Sciatic nerve (tissue), 2 donors: ENCODE results near the gene NPAS3. TPM values are rescaled to one million over a fixed set of nuclear protein-coding genes. Genes with fewer than 3 reads are reported as not detected.

Source experiments
- ATAC-seq: fragments of 200-7000 bp; cut with Tn5 transposase; one replicate; pipeline ENCODE4 v1.9.1; 2020; ENCODE audit warnings: mild to moderate bottlenecking, moderate library complexity
- DNase-seq: peaks from one replicate; pipeline ENCODE4 v3.0.0-alpha.2; 2020; ENCODE audit warnings: low spot score
- intact Hi-C: fragments of 100-400 bp; cut with DNase I; formaldehyde crosslinking; loops from one replicate; pipeline ENCODE4 v1.14.2; 2022
- total RNA-seq: library from RNA; stranded (reverse); fragmentation: NEBNext Ultra II Directional; extraction: Animal tissue kit (Norgen Biotek cat#: 25700); gene quantifications from one replicate; pipeline ENCODE4 v1.2.1, GENCODE V29; 2021
- donor health status: DM: no; HTN: no; CAD: no.
- donor health status: DM: no; HTN: no; CAD: no.

The NPAS3 gene
- total RNA-seq, 1 donor from 2014 or later = 14.6 TPM

DNA sequence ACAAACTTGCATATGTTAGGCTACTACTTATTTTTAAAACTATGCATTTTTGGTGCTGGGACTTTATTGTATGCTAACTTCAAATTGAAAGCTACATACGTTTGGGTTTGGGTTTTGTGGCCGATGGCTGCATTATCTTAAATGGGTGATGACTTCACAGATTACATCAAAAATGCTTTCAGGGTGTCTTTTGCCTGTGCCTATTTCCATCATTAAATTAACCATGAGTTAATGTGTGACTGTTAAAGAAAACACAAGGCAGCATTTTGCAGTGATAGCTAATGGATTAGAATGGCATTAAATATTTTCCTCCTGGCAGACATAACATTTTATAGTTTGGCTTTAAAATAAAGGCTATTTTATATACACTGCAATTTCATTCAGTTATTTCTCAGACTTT, 659.9 kb downstream of the NPAS3 start:
- intact Hi-C loops = no loop called here
- DNase-seq = no peak
- no peak for ATAC-seq

DNA sequence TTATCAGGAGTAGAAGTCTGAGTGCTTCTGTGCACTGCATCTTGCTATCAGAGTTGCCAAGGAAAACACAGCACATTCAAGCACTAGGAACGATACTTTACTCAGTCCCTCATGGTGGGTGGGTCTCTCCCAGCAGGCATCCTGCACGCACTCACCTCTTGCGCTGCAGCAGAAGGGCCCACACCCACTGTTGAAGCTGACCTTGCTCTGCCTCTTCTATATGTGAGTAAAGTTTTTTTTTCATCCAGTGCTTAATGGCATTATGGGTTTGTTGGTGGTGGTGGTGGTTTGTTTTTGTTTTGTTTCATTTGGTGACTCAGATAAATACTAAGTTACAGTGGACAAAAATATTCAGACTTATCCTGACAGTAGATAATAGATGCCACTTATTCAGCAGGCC, 663.7 kb downstream of the NPAS3 start:
- no peak for DNase-seq
- intact Hi-C loops = no loop called here
- no peak for ATAC-seq

DNA sequence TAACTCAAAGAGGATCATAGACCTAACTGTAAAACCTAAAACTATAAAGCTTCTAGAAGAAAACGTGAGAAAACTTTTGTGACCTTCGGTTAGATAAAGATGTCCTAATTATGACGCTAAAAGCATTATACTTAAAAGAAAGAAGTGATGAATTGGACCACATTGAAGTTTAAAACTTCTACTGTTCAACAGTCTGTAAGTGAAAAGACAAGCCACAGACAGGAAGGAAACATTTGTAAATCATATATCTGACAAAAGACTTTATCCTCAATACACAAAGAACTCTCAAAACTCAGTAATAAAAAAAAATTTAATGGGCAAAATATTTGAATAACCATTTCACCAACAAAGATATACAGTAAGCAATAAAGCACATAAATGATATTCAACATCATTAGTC, 667.9 kb downstream of the NPAS3 start:
- DNase-seq (no peak), ATAC-seq (no peak)
- intact Hi-C loops = no loop called here

DNA sequence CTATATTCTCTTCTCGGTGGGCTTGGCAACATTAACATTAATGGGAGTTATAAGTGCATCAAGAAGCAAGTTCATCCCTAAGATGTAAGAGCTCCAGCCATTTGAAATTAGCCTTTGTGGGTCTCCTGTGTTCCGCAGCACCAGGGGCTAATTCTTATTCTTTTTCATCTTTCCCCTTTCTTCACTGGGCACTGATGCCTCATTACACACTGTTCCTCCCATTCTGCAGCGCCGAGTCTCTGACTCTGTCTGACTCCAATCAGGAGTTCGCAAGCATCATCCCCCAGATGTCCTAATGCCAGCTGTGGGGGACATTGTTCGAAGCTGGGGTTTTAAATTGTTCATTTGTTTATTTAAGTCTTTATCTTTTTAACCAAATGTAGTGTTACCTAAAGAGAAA, 670.9 kb downstream of the NPAS3 start:
- DNase-seq = no peak
- ATAC-seq = no peak
- intact Hi-C loops = no loop called here

DNA sequence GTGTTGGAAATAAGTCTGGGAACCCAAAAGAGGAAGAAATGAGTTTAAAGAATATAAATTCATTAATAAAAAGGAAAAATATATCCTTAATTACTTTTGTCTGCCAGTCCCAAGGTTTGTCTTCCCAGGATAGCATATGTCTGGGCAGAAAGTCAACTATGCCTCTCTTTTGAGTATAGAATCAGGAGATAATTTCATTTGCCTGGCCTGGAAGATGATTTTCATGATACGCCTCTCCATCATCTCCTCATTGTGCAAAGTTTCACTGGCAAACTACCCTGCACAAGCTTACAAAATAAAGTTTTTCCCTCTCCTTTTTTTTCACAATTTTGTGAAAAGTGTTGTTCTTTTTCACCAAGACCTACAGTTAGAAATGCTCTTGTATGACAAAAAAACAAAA, 671.4 kb downstream of the NPAS3 start:
- intact Hi-C loops = no loop called here
- ATAC-seq = no peak
- no peak for DNase-seq

DNA sequence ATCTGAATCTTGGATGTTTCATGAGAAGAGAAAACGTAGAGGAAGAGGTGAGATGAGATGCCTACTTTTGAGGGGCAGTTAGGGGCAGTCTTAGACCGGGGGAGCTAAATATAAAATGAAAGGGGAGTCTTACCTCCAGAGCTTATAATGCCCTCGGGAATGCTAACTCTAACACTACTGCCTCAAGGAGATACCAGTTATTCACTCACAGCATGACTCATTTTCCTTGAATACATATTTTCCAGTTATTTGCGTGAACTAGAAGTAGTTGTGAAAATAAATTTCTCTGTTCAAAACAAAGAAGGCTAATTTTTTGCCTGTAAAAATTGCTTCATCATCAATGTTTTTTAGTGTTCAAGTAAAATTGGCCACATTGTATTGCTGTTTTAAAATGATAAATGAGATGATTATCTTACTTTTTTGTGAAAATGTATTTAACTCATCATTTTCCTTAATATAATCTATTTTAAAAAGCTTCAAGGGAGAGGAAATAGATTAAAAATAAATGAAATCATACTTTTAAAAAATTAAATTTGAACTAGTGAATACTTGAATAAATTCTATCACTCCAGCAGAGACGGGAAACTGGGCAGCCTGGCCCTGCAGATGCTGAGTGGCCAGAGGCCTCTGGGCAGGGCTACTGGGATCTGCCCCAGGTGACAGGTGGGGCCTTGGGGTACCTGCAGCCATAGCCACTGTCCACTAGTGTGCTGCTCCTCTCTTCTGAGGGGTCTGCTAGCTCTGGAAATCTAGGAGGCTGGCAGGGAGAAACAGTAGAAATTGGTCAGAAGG, 672.9 kb downstream of the NPAS3 start:
- ATAC-seq = no peak
- no peak for DNase-seq
- intact Hi-C loops = no loop called here

DNA sequence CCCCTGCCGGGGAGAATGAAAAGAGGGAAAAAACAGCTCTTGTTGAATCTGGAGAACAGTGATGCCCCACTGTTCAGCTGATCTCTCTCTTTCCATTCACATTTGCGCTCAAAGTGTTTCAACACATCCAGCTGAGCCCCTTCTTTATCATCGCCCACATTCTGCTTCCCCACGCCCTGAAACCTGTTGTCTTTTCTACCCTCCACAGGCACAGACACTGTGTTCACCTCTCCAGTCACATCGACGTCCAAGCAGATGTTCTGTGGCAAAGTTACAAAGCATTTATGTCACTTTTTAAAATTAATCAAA, 673.5 kb downstream of the NPAS3 start:
- DNase-seq (no peak), ATAC-seq (no peak)
- intact Hi-C loops = no loop called here

DNA sequence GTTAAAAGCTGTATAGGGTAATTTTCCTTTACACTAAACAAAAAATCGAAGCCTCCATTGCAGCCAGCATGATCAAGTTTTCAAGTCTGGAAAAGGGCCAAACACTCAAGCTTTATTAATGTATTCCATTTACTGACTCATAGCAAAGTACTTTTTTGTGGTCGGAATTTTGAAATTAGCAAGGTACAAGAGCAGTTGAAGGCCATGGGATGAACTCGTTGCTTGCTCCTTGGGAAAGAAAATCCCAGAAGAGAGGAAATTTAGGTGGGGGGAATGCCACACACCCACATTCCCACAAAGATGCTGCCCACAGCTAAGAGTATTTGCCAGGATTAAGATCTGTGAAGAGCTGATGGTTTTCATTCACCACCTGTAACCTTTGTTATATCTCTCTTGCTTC, 678.5 kb downstream of the NPAS3 start:
- intact Hi-C loops = no loop called here
- ATAC-seq (no peak), DNase-seq (no peak)

DNA sequence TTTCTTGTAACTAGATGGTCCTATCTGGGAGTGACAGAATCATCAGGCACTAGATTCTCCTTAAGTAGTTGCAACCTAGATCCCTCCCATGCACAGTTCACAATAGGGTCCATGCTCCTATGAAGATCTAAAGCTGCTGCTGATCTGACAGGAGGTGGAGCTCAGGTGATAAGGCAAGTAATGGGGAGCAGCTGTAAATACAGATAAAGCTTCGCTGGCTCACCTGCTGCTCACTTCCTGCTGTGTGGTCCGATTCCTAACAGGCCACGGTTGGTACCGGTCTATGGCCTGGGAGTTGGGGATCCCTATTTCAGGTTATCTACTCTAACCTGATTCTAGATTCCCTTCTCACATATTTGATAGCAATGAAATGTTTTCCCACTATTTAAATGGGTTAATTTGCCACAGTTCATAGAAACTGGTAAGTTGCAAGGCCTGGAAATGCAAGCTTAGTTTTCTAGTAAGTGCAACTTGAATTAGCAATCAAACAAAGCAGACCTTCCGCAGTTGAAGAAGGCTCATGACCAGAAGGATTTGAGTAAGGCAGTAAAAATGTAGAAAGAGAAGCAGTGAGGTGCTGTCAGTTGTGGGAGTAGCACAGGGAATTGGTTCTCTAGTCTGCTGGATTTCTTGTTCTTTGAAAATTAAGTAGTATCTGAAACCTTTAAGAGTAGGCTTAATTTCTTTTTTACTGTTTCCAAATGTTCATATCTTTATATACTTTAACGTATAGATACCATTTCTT, 679.9 kb downstream of the NPAS3 start:
- intact Hi-C loops = no loop called here

DNA sequence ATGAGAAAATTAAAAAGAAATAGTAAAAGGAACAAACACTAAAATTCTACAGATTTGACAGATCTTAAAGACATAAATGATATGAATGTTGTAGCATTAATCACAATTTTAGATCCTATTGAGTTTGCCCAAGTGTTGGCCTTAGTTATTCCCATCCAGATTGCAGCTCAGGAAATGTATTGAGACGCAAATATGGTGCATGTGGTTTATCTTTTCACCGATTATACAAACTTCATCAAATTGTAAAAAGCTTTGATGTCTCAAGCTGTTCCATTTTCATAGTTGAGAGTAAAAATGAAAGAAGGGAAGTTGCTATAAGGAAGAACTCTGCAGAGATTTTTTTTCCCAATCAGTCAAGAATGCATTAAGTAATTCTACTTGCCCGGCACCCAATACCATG, 683.8 kb downstream of the NPAS3 start:
- intact Hi-C loops = no loop called here
- DNase-seq = no peak
- ATAC-seq = no peak

More for the DNA sequence above, 679.9 kb downstream of the NPAS3 start:
- no peak for ATAC-seq
- no peak for DNase-seq

DNA sequence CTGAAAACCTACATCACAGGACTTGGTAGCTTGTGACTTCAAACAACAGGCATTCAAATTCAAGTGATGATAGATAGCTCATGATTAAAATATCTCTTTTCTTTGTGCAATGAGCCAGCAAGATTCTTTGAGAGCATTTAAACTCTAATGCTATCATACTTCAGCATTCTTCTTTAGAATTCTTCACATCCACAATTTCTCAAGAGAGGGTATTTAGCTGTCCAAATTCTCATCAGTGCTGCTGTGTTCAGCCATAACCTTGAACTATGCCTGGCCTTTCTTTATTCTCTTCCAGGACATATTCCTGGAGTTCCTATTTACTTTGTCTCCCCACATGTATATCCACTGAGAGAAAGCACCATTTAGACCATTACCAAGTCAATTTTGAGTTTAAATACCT, 691.1 kb downstream of the NPAS3 start:
- intact Hi-C loops = no loop called here
- ATAC-seq = no peak

DNA sequence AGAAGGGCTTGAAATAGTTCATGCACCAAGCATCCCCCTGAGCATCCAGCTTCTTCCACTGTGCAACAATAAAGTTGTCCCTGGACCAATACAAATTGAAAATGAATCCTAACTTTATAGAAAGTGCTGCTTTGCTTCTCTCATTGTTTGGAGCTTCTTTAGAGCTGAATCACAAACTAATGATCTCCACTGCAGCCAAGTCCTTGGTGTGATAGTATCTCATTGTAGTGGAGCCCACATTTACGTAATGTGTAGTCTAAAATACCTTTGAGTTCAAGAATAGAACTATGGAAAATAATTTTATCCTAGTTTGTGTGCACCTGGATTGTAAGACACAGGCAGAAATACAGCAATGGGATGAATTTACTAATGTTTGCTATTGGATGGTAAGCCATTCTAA, 692.3 kb downstream of the NPAS3 start:
- ATAC-seq = no peak
- DNase-seq = no peak
- intact Hi-C loops = no loop called here

More for the DNA sequence above, 691.1 kb downstream of the NPAS3 start:
- no peak for DNase-seq

DNA sequence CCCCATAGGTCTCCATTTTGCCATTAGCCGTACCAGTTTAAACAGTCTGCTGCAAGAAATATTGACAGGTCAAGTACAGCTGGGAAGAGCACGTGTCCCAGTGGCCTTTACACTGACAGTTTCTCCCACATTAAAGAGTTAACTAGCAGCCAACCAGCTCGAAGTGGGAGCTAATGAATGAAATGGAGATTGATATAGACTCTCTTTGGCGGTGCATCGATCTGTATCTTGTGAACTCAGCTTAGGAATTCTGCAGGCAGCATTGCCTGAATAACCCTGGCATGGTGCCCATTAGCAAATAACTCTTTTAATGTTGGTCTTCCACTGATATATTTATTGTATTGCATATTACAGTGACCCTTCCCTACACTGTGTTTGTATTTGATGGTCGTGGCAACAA, 692.8 kb downstream of the NPAS3 start:
- intact Hi-C loops = no loop called here
- DNase-seq (no peak), ATAC-seq (no peak)

DNA sequence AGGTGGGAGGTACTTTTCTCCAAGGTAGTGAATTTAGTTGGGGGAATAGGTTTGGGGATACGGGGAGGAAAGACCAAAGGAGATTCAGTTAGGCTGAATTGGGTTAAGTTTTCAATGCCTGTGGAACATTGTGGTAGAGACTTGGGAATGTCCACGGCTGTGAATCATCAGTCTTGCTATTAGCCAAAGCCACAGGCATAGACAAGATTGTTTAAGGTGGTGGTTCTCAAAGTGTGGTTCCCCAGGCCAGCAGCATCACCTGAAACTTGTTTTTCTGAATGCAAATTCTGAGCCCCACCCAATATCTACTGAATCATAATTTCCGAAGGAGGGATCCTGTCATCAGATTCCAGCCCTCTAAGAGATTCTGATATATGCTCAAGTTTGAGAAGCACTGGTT, 696.0 kb downstream of the NPAS3 start:
- no peak for ATAC-seq
- DNase-seq = no peak
- intact Hi-C loops = no loop called here

DNA sequence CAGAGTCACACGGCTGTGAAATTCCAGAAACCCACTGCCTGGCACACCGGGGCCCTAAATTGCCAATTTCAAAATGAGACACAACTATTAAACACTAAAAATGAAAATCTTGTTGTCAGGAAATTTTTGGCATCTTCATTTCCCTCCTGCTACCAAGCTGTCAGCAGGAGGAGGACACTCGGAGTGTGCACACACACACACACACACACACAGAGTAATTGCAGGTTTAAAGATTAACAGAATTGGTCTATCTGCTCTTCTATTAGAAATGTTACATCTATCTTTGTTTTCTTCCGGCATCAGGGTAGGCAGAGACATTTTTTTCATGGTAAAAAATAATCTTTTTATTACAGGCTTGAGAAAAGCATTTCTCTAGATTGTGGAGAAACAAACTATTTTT, 698.0 kb downstream of the NPAS3 start:
- intact Hi-C loops = no loop called here
- ATAC-seq = no peak

DNA sequence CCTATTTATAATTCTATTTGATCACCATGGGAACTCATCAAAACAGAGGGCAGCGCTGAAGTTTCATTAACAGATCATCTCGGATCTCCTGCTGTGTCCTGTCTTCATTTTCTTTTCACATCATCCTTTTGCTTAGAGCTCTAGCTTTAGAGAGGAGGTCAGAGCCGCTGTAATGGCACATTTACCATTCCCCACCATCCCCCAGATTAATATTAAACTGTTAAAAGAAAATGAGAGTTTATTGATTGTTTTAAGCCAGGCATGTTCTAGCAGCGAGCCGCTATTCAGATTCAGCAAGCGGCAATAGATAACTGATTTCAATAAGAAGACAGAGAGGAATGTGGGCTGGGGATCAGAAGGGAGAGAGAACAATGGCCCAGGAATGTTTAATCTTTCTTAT, 703.4 kb downstream of the NPAS3 start:
- DNase-seq (no peak), ATAC-seq (no peak)
- intact Hi-C loops = no loop called here

More for the DNA sequence above, 698.0 kb downstream of the NPAS3 start:
- no peak for DNase-seq

DNA sequence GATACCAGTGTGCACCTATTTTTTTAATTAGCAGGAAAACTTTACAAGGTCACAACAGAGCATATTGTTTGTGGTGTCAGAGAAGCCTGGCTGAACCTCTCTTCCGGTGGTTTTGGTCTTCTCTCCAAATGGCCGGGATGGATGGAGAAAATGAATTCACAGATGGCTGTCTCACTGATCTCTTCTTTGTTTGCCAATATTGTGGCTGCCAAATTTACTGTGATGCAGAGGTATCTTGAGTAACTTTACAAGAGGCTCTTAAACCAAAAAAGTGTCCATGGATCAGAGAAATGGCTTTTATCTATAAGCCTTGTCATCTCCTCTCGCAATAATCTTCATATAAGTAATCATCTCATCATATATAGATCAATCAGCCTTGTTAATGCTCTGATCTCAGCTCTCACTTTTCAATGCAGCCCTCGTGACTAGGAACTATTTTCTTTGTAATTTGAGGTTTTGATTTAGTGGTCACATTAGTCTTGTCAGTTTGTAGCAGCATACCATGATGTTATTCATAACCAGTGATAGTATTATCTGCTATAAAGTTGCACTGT, 704.1 kb downstream of the NPAS3 start:
- no peak for DNase-seq
- intact Hi-C loops = no loop called here
- ATAC-seq = no peak

DNA sequence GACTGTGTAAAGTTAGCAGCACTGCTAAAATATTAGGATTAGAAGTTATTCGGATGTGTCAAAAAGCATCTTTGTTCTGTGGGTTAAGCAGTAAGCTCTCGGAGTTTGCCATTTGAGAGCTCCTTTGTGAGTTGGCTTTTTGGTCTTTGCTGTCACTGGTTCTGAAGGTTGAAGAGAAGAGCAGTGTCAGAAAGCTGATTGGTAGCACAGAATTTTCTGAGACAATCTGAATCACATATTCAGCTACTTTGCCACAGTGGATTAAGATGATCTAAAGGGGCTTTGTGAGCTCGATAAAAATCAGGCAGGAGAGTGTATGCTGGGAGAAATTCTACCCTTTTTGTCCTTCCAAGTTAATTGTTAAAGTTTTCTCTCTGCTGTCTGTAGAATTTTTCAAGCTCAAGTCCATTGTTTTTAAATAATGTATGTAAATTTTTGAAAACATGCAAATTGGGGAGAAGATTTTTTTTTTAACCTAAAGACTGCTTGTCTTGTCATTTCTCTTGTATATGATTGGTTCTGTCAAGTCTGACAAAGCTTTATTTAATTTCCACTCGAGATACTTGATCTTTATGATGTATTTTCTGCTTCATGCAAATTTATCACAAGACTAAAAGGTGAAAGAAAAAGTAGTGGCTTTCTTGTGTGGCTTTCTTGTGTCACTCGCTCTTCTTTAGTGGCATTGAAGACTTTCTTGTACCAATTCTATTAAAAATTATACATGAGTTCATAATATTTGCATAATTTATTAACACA, 704.9 kb downstream of the NPAS3 start:
- intact Hi-C loops = no loop called here
- ATAC-seq = no peak
- no peak for DNase-seq

DNA sequence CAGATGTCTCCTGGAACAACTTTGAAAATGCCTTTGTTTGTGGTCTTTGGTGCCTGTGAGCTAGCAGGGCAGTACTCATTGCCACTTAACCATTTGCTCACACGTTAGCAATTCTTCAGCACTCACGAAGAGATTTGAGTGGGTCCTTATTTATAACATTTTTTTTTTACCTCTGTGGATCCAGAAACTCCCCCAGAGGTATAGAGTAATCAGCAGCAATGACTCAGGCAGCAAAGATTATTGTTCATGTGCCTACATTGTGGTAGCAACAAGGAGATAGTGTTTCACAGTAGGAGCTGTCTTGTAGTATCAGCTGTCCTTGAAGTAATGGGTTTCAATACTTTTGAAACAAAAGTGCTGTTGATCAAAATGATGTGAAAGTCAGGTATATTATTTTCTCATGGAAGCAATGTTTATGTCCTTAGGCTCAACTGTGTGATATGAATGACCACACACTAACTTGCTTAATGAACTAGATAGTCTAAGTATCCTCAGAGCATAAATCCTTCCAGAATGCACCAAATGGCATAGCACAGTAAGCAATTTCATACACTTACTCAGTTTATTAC, 708.1 kb downstream of the NPAS3 start:
- no peak for DNase-seq
- intact Hi-C loops = no loop called here
- no peak for ATAC-seq

DNA sequence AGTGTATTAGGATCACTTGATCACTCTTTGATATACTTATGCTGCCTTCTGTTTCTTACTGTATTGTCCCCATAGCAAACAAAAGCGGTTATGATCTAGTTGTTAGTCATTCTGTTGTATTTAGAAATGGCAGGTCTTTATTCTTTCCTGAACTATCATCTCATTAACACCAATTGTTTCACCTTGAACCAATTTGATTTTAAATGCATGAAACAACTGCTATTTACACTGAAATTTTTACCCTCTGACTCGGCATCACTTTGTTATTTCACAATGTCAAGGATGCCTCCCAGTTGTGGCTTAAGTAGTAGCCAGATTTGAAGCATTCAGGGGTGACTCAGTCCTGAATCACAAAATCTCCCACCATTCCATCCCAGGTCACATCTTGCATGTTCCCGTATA, 708.7 kb downstream of the NPAS3 start:
- DNase-seq = no peak
- ATAC-seq = no peak
- intact Hi-C loops = no loop called here
